ENCODE results near the gene PLEKHH1.

PLEKHH1 gene

DNA sequence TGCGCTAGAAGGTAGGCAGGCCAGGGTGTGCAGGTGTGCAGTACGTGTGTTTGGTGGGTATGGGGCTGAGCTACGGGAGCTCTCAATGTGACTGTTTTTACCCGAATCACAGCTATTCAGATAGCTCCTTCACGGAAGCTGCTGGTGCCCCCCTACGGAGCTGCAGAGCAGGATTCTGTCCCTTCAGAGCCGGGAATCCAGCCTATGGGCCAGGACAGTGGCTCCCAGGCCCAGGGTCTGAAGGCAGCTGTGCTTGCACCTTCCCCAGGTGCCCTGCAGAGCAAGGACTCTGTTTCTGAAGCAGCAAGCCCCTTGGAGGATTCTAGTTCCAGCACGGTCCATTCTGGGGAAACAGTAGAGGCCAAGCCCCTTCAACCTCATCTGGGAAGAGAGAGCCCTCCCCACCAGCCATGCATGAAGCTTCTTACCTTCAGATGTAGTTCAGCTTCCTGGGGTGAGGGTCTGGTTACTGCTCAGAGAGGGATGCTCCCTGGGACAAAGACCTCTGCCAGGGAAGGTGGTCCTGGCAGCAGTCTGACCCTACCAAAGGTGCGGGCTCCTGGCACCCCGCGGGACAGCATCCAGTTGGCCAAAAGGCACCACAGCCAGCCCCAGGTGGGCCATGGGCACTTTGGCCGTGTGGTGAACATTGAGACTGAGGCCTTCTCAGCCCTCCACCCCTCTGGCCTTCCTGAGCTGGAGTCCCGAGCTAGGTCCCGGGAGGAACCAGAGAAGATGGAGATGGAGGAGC is 29.1 kb downstream of the PLEKHH1 start:
- DNase-seq (ENCODE audit: low read depth in 2 of 2): no peak

GRCh38 chr14:67562776-67563150 is 29.7 kb downstream of the PLEKHH1 start:
- DNase-seq (ENCODE audit: low read depth in 2 of 2): no peak

DNA sequence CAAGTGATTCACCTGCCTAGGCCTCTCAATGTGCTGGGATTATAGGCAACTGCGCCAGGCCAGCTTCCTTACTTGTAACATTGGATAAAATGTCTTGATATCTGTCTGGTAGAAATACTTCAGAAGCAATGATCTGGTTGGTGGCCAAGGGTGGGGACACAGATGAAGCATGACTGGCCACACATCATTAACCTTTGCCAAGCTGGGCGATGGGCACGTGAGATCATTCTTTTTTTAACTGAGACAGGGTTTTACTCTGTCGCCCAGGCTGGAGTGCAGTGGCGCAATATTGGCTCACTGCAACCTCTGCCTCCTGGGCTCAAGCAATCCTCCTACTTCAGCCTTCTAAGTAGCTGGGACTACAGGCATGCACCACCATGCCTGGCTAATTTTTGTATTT is 31.1 kb downstream of the PLEKHH1 start:
- DNase-seq (ENCODE audit: low read depth in 2 of 2): no peak

DNA sequence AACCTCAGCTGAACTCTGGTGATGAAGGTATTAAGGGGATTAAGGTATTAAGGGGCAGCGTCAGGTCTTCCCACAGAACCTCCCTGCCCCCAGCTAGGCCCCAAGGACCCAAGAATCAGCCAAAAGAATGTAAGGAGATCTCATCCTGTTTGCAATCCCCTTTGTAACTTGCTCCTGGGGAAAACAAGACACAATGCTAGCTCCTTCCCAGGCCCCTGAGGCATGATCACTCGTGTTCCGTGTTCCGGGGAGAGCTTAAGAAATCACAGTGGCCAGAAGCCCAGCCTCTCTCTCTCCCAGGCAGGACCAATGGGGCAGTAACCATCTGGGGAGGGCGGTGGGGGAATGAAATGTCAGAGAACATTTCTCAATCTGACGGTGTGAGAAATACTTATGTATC is 33.8 kb downstream of the PLEKHH1 start:
- no peak for DNase-seq (ENCODE audit: low read depth in 2 of 2)

- no peak for DNase-seq (ENCODE audit: low read depth in 2 of 2)
These were observed 34.6 kb downstream of the PLEKHH1 start for GRCh38 chr14:67567654-67568053.

GRCh38 chr14:67569011-67569650 is 36.0 kb downstream of the PLEKHH1 start:
- no peak for DNase-seq (ENCODE audit: low read depth in 2 of 2)

DNA sequence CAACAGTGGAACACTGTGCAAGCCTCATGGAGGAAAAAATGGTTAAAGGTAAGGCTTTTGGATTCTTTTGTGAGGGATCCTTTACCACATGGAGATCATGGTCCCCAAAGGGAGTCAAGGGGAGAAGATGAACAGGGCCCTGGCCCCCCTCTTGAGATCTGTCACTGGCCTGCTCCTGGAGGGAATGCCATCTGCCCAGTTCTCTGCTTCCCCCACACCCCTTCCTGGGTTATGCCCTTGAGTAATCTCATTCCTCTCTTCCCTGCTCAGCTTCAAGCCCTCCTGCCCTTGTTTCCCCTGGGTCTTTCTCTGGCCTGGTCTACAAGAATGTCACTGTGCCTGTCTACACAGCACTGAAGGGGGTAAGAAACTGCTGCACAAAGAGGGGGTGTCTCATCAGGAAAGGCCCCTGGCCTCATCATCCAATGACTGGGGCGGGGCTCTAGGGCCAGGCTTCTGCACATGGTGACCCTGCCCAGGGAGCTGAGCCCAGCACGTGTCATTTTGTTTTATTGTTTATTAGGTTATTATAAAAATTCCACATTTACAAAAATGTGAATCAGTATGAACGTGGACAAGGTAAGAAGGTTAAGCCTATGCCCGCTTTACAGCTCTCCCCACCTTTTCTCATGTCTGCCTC is 36.7 kb downstream of the PLEKHH1 start:
- DNase-seq (ENCODE audit: low read depth in 2 of 2): no peak

DNA sequence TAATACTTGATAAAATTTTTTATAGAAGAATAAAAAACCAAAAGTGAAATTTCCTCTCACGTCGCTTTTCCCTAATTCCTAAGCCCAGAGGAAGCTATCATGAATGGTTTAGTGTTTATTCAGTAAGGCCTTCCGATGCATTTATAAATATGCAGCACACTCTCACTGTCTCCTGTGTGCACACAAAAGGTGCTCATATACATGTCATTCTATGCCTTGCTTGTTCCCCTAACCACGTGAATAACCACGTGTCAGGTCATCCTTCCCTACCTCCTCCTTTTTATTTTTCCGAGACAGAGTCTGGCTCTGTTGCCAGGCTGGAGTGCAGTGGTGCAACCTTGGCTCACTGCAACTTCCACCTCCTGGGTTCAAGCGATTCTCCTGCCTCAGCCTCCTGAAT is 37.4 kb downstream of the PLEKHH1 start:
- DNase-seq (ENCODE audit: low read depth in 2 of 2): no peak

GRCh38 chr14:67571275-67571990 is 38.3 kb downstream of the PLEKHH1 start:
- peak; percentile 24 to 42 for DNase-seq (ENCODE audit: low read depth in 2 of 2)

GRCh38 chr14:67571991-67572323 is 38.9 kb downstream of the PLEKHH1 start:
- DNase-seq (ENCODE audit: low read depth in 2 of 2): no peak

DNA sequence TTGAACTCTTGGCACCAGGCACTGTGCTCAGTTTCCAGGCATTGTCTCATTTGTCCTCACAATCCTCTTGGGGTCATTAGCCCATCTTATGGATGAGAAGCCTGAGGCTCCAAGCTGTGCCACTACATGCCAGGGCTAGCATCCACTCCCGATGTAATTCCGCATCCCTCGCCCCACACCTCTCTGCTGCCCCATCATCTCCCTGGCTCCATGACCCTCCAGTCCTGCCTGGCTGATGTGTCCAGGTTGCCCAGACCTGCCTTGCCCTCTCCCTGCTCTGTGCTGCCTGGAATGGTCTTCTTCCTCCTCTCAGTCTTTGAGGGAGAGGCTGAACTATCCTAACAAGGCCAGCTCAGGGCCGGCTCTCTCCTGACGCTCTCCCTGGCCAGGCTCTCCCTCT is 39.5 kb downstream of the PLEKHH1 start:
- DNase-seq (ENCODE audit: low read depth in 2 of 2): no peak

- DNase-seq (ENCODE audit: low read depth in 2 of 2): no peak
These were observed 40.3 kb downstream of the PLEKHH1 start for GRCh38 chr14:67573228-67574010.

DNA sequence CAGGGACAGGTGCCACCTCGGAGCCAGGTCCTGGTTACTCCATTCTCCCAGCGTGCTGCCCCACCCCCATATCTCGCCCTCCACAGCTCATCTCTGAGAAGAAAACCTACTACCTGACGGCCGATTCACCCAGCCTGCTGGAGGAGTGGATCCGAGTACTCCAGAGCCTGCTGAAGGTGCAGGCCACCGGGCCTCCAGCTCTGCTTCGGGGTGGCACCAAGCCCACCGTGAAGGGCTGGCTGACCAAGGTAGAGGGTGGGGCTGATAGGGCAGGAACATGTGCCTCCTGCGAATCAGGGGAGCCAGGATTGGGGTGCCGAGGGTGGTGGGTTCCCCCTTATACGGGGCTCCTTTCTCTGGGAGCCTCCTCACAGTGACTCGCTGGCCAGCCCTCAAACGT is 41.1 kb downstream of the PLEKHH1 start:
- DNase-seq (ENCODE audit: low read depth in 2 of 2): no peak

DNA sequence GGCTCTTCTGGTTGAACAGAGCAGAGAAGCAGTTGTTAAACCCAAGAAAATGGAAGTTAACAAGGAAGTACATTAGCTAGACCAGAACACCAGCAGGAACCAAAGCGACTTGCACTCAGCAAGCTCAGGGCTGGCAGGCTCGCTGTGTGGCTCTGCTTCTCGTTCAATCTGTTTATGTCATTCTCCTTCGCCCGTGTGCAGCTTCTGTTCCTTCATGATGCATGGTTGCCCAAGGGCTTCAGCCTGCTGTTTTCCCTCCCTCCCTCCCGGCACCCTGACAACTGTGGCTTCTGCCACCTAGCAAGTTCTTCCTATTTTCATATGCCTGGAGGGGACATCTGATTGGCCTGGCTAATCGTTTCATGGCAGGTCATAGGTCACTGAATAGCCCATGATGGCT is 41.7 kb downstream of the PLEKHH1 start:
- no peak for DNase-seq (ENCODE audit: low read depth in 2 of 2)

DNA sequence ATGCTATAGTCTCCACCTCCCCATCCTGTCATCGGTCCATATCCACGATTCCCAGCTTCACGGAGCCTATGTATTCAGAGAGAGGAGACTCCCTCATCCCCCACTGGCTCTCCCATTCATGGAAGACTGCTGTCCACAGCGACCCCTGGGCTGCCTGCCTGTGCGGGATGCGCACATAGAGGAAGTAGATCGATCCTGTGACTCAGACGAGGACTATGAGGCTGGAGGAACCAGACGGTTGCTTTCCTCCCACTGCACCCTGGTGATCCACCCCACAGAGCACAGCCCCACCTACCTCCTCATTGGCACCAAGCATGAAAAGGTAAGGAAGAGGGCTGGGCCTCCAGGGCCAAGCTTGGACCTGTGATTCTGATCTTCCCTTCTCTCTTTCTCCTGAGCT is 42.6 kb downstream of the PLEKHH1 start:
- DNase-seq (ENCODE audit: low read depth in 2 of 2): no peak

- DNase-seq (ENCODE audit: low read depth in 2 of 2): no peak
These were observed 43.3 kb downstream of the PLEKHH1 start for GRCh38 chr14:67576216-67576955.

DNA sequence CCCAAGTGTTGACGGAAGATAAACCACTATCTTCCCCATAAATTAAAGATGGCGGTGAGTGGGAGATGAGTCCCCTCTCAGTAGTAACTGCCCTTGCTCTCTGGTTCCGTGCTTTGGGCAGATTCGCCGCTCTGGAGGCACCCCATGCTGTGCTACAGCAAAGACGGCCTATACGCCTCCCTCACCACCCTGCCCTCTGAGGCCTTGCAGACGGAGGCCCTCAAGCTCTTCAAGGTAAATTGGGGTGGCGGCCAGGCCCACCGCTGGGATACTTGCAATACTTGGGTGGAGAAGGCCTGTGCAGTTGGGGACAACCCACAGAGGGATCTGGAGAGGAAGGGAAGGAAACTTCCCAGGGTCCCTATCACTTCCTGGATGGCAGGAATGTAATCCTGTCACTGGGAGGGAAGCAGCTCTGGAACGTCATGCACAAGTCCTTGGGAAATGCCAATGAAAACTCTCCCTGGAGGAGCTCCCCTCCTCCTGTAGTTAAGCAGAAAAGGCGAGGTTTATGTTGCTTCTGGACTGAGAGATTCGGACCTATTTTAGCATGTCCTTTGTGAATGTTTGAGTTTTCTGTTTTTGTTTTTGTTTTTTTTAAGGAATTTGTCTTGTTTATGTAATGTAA is 44.2 kb downstream of the PLEKHH1 start:
- DNase-seq (ENCODE audit: low read depth in 2 of 2): no peak

DNA sequence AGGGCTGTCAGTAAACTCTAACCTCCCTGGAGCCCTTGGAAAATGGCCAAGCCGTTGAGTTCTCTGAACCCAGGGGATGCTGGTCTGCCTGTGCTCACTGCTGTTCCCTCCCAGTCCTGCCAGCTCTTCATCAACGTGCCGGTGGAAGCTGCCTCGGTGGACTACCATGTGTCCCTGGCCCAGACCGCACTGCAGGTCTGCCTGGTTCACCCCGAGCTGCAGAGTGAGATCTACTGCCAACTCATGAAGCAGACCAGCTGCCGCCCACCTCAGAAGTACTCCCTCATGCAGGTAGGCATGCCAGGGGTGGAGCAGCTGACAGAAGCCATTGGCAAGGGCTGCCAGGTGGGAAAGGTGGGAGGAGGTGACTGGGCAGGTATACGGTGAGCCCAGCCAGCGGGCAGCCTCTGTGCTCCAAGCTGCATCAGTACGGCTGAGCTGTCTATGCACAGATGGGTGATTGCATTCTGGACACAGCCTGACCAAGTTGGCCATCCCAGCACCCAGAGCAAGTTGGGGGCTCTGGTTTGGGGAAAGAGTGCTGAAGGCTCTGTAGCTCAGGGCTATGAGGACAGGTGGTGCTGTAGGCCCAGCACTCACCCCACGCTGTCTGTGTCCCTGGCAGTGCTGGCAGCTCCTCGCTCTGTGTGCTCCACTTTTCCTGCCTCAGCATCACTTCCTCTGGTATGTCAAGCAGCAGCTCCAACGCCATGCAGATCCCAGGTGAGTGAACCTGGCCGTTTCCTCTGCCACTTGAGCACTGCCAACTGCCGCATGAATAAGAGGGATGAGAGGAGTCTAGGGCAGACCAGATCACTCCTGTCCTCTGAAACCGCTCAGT is 45.0 kb downstream of the PLEKHH1 start:
- DNase-seq (ENCODE audit: low read depth in 2 of 2): no peak

GRCh38 chr14:67579040-67579439 is 46.0 kb downstream of the PLEKHH1 start:
- no peak for DNase-seq (ENCODE audit: low read depth in 2 of 2)

DNA sequence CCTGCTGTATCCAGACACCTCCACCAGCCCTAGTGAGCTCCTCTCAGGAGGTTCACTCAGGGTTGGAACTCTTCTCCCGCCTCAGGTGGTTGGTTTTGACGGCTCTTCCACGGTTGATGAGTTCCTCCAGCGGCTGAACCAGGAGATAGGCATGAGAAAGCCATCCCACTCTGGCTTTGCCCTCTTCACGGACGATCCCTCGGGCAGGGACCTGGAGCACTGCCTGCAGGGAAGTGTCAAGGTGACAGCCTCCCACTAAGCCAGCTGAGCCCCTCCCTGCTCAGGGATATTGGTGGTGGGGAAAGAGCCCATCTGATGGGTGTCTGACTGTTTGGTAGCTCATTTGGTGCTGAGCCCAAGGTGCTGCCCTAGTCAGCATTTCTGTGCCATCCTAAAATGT is 46.5 kb downstream of the PLEKHH1 start:
- no peak for DNase-seq (ENCODE audit: low read depth in 2 of 2)
